AG08395 (cell line): ENCODE data around the gene ZNF730.
"Not testable (repeated sequence)": the region's sequence is repeated elsewhere in the genome, so short reads cannot be mapped to it uniquely, and the experiment has no call there.

Experiments used
- DNase-seq: peaks from one replicate; pipeline ENCODE4 v3.0.0; 2012; ENCODE audit warnings: mixed read lengths, low spot score

ZNF730 gene

GRCh38 chr19:23116802-23117571 is at the start of gene ZNF730:
TSS of gene ZNF730 (plus strand) at chr19:23117025. CDS start at chr19:23117174, 149 bp downstream.
- peak; percentile 57 for DNase-seq

GRCh38 chr19:23070353-23071146 is 46.3 kb upstream of the ZNF730 start:
- DNase-seq, result peak; percentile 21

- DNase-seq, result peak; percentile 31
These were observed 45.7 kb upstream of the ZNF730 start for GRCh38 chr19:23071147-23071511.

- peak; percentile 24 for DNase-seq
These were observed 41.6 kb upstream of the ZNF730 start for GRCh38 chr19:23075031-23075733.

GRCh38 chr19:23077776-23078175 is 39.0 kb upstream of the ZNF730 start:
- DNase-seq, result not testable (repeated sequence)

GRCh38 chr19:23093832-23094231 is 23.0 kb upstream of the ZNF730 start:
- no peak for DNase-seq

GRCh38 chr19:23095418-23095817 is 21.4 kb upstream of the ZNF730 start:
- no peak for DNase-seq

- DNase-seq, result no peak
These were observed 18.5 kb upstream of the ZNF730 start for GRCh38 chr19:23098286-23098685.

GRCh38 chr19:23098988-23099387 is 17.8 kb upstream of the ZNF730 start:
- DNase-seq, result no peak

GRCh38 chr19:23099966-23100365 is 16.9 kb upstream of the ZNF730 start:
- no peak for DNase-seq

GRCh38 chr19:23101241-23101640 is 15.6 kb upstream of the ZNF730 start:
- DNase-seq, result no peak

- DNase-seq, result no peak
These were observed 1.6 kb downstream of the ZNF730 start for GRCh38 chr19:23118400-23118799.

- not testable (repeated sequence) for DNase-seq
These were observed 17.4 kb downstream of the ZNF730 start for GRCh38 chr19:23134211-23134610.

- no peak for DNase-seq
These were observed 29.0 kb downstream of the ZNF730 start for GRCh38 chr19:23145617-23146415.

GRCh38 chr19:23160766-23161165 is 43.9 kb downstream of the ZNF730 start:
- DNase-seq, result no peak

- not testable (repeated sequence) for DNase-seq
These were observed 51.5 kb downstream of the ZNF730 start for GRCh38 chr19:23168286-23168685.

GRCh38 chr19:23183251-23183650 is 66.4 kb downstream of the ZNF730 start:
- no peak for DNase-seq

- no peak for DNase-seq
These were observed 73.5 kb downstream of the ZNF730 start for GRCh38 chr19:23190341-23190740.
